WTC11 (cell line): ENCODE data around the gene EFNA5. TPM values are rescaled to one million over a fixed set of nuclear protein-coding genes. Genes with fewer than 3 reads are reported as not detected.

Experiments used
- ATAC-seq: fragments of 200-7000 bp; cut with Tn5 transposase; 2 replicates; pipeline ENCODE4 v1.10.0; 2021; ENCODE audit warnings: mild to moderate bottlenecking, moderate library complexity
- CTCF ChIA-PET: fragments of 300-600 bp; sonication (Branson Sonifier 250); formaldehyde crosslinking; loops from one replicate; lab custom pipeline; 2021; ENCODE audit warnings: antibody characterized with exemption; lab: Charles Lee
- POLR2A ChIA-PET: fragments of 350-600 bp; sonication (Branson Sonifier 250); formaldehyde crosslinking; loops from one replicate; lab custom pipeline; 2021; ENCODE audit warnings: antibody characterized with exemption; lab: Charles Lee
- DNase-seq: peaks from one replicate; pipeline ENCODE4 v3.0.0; 2021; ENCODE audit warnings: low spot score
- H3K27ac Mint-ChIP-seq: 2 replicates; pipeline ENCODE4 v1.8.0; 2021; ENCODE audit warnings: mixed read lengths
- H3K27me3 Mint-ChIP-seq: 2 replicates; pipeline ENCODE4 v1.8.0; 2021; ENCODE audit warnings: low read depth, mild to moderate bottlenecking, moderate library complexity, mixed read lengths
- H3K36me3 Mint-ChIP-seq: 2 replicates; pipeline ENCODE4 v1.8.0; 2021; ENCODE audit warnings: mixed read lengths
- H3K4me1 Mint-ChIP-seq: 2 replicates; pipeline ENCODE4 v1.8.0; 2022; ENCODE audit warnings: mixed read lengths
- H3K4me3 Mint-ChIP-seq: 2 replicates; pipeline ENCODE4 v1.8.0; 2021; ENCODE audit warnings: mild to moderate bottlenecking, moderate library complexity, mixed read lengths
- H3K9me3 Mint-ChIP-seq: 2 replicates; pipeline ENCODE4 v1.8.0; 2021; ENCODE audit warnings: mixed read lengths
- CREB1 ChIP-seq: sonication (generic); formaldehyde crosslinking; IDR thresholded peaks from 2 replicates; pipeline ENCODE4 v1.8.0; 2023; ENCODE audit warnings: mild to moderate bottlenecking, missing genetic modification reagents
- ESRRA ChIP-seq: sonication (generic); formaldehyde crosslinking; IDR thresholded peaks from 2 replicates; pipeline ENCODE4 v1.8.1; 2022; ENCODE audit warnings: mild to moderate bottlenecking, missing genetic modification reagents, borderline replicate concordance
- GABPB1 ChIP-seq: sonication (generic); formaldehyde crosslinking; IDR thresholded peaks from 2 replicates; pipeline ENCODE4 v1.8.1; 2023; ENCODE audit warnings: mild to moderate bottlenecking, missing genetic modification reagents
- IRF2 ChIP-seq: sonication (generic); formaldehyde crosslinking; IDR thresholded peaks from 2 replicates; pipeline ENCODE4 v1.8.0; 2022; ENCODE audit warnings: low read depth, missing genetic modification reagents, borderline replicate concordance
- MYBL2 ChIP-seq: sonication (generic); formaldehyde crosslinking; IDR thresholded peaks from 2 replicates; pipeline ENCODE4 v1.8.1; 2023; ENCODE audit warnings: mild to moderate bottlenecking, moderate library complexity, missing genetic modification reagents
- TCF7 ChIP-seq: sonication (generic); formaldehyde crosslinking; IDR thresholded peaks from 2 replicates; pipeline ENCODE4 v1.8.0; 2022; ENCODE audit warnings: mild to moderate bottlenecking, low read depth, missing genetic modification reagents, moderate library complexity
- ZBTB21 ChIP-seq: sonication (generic); formaldehyde crosslinking; IDR thresholded peaks from 2 replicates; pipeline ENCODE4 v1.8.1; 2023; ENCODE audit warnings: mild to moderate bottlenecking, missing genetic modification reagents, borderline replicate concordance
- total RNA-seq: library from RNA; stranded (reverse); gene quantifications from 3 replicates; pipeline ENCODE4 v1.2.3, GENCODE V29; 2021
- TF ChIP-seq, protein P1 (sequence below): fragments of 250-450 bp; sonication (Bioruptor Pico); IDR thresholded peaks from 2 replicates; pipeline ENCODE4 v1.9.0; 2021; ENCODE audit warnings: mild to moderate bottlenecking
- TF ChIP-seq, protein P2 (sequence below): fragments of 250-450 bp; sonication (Bioruptor Pico); IDR thresholded peaks from 2 replicates; pipeline ENCODE4 v1.9.0; 2021; ENCODE audit warnings: mild to moderate bottlenecking, borderline replicate concordance
- TF ChIP-seq, protein P3 (sequence below): sonication (generic); formaldehyde crosslinking; IDR thresholded peaks from 2 replicates; pipeline ENCODE4 v1.8.0; 2023; ENCODE audit warnings: mild to moderate bottlenecking, missing genetic modification reagents
- TF ChIP-seq, protein P4 (sequence below): sonication (generic); formaldehyde crosslinking; IDR thresholded peaks from 2 replicates; pipeline ENCODE4 v1.8.0; 2022; ENCODE audit warnings: mild to moderate bottlenecking, missing genetic modification reagents
- TF ChIP-seq, protein P5 (sequence below): fragments of 250-450 bp; sonication (Bioruptor Pico); IDR thresholded peaks from 2 replicates; pipeline ENCODE4 v1.8.0; 2021; ENCODE audit warnings: mild to moderate bottlenecking
- TF ChIP-seq, protein P6 (sequence below): fragments of 250-450 bp; sonication (Bioruptor Pico); conservative IDR thresholded peaks from 2 replicates; pipeline ENCODE4 v1.9.0; 2021; ENCODE audit warnings: mild to moderate bottlenecking
- TF ChIP-seq, protein P7 (sequence below): sonication (generic); formaldehyde crosslinking; IDR thresholded peaks from 2 replicates; pipeline ENCODE4 v1.8.0; 2023; ENCODE audit warnings: missing genetic modification reagents, mild to moderate bottlenecking, borderline replicate concordance

Gene EFNA5
- total RNA-seq, 1 experiment from 2014 or later = 17.4 TPM

DNA sequence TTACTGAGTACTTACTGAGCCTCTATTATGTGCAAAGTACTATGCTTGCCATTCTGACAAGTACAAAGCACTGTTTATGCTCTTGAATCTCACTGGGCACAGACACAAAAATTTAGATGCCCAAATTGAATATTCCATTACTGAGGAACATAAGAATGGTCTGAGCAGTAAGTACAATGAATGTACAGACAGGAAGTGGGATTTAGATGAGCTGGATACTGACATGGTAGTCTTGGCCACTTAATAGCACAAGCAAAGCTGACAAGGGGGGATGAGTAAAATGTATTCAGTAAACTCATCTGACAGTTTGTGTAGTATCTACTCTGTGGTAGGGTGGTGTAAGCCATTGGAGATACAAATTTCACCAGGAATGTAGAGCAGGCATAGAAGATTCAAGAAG lies 132.4 kb downstream of the EFNA5 start:
- Mint-ChIP-seq H3K4me3 (no peak overlapping the region), H3K4me1 (peaks cover 32% of the 10 kb centered on the region)
- POLR2A ChIA-PET = no interaction called here
- TF ChIP-seq MYBL2 (CRISPR knock-in tag) (no peak), IRF2 (no peak), CREB1 (CRISPR knock-in tag) (no peak), ESRRA (CRISPR knock-in tag) (no peak), TCF7 (no peak), GABPB1 (CRISPR knock-in tag) (no peak), ZBTB21 (CRISPR knock-in tag) (no peak)
- TF ChIP-seq, protein P1, sequence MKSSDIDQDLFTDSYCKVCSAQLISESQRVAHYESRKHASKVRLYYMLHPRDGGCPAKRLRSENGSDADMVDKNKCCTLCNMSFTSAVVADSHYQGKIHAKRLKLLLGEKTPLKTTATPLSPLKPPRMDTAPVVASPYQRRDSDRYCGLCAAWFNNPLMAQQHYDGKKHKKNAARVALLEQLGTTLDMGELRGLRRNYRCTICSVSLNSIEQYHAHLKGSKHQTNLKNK (CRISPR knock-in tag) = no peak
- TF ChIP-seq, protein P2, sequence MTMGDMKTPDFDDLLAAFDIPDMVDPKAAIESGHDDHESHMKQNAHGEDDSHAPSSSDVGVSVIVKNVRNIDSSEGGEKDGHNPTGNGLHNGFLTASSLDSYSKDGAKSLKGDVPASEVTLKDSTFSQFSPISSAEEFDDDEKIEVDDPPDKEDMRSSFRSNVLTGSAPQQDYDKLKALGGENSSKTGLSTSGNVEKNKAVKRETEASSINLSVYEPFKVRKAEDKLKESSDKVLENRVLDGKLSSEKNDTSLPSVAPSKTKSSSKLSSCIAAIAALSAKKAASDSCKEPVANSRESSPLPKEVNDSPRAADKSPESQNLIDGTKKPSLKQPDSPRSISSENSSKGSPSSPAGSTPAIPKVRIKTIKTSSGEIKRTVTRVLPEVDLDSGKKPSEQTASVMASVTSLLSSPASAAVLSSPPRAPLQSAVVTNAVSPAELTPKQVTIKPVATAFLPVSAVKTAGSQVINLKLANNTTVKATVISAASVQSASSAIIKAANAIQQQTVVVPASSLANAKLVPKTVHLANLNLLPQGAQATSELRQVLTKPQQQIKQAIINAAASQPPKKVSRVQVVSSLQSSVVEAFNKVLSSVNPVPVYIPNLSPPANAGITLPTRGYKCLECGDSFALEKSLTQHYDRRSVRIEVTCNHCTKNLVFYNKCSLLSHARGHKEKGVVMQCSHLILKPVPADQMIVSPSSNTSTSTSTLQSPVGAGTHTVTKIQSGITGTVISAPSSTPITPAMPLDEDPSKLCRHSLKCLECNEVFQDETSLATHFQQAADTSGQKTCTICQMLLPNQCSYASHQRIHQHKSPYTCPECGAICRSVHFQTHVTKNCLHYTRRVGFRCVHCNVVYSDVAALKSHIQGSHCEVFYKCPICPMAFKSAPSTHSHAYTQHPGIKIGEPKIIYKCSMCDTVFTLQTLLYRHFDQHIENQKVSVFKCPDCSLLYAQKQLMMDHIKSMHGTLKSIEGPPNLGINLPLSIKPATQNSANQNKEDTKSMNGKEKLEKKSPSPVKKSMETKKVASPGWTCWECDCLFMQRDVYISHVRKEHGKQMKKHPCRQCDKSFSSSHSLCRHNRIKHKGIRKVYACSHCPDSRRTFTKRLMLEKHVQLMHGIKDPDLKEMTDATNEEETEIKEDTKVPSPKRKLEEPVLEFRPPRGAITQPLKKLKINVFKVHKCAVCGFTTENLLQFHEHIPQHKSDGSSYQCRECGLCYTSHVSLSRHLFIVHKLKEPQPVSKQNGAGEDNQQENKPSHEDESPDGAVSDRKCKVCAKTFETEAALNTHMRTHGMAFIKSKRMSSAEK (CRISPR knock-in tag) = no peak
- TF ChIP-seq, protein P3, sequence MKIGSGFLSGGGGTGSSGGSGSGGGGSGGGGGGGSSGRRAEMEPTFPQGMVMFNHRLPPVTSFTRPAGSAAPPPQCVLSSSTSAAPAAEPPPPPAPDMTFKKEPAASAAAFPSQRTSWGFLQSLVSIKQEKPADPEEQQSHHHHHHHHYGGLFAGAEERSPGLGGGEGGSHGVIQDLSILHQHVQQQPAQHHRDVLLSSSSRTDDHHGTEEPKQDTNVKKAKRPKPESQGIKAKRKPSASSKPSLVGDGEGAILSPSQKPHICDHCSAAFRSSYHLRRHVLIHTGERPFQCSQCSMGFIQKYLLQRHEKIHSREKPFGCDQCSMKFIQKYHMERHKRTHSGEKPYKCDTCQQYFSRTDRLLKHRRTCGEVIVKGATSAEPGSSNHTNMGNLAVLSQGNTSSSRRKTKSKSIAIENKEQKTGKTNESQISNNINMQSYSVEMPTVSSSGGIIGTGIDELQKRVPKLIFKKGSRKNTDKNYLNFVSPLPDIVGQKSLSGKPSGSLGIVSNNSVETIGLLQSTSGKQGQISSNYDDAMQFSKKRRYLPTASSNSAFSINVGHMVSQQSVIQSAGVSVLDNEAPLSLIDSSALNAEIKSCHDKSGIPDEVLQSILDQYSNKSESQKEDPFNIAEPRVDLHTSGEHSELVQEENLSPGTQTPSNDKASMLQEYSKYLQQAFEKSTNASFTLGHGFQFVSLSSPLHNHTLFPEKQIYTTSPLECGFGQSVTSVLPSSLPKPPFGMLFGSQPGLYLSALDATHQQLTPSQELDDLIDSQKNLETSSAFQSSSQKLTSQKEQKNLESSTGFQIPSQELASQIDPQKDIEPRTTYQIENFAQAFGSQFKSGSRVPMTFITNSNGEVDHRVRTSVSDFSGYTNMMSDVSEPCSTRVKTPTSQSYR = no peak
- TF ChIP-seq, protein P4, sequence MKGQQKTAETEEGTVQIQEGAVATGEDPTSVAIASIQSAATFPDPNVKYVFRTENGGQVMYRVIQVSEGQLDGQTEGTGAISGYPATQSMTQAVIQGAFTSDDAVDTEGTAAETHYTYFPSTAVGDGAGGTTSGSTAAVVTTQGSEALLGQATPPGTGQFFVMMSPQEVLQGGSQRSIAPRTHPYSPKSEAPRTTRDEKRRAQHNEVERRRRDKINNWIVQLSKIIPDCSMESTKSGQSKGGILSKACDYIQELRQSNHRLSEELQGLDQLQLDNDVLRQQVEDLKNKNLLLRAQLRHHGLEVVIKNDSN (CRISPR knock-in tag) = no peak
- TF ChIP-seq, protein P5, sequence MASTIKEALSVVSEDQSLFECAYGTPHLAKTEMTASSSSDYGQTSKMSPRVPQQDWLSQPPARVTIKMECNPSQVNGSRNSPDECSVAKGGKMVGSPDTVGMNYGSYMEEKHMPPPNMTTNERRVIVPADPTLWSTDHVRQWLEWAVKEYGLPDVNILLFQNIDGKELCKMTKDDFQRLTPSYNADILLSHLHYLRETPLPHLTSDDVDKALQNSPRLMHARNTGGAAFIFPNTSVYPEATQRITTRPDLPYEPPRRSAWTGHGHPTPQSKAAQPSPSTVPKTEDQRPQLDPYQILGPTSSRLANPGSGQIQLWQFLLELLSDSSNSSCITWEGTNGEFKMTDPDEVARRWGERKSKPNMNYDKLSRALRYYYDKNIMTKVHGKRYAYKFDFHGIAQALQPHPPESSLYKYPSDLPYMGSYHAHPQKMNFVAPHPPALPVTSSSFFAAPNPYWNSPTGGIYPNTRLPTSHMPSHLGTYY (CRISPR knock-in tag) = no peak
- TF ChIP-seq, protein P6, sequence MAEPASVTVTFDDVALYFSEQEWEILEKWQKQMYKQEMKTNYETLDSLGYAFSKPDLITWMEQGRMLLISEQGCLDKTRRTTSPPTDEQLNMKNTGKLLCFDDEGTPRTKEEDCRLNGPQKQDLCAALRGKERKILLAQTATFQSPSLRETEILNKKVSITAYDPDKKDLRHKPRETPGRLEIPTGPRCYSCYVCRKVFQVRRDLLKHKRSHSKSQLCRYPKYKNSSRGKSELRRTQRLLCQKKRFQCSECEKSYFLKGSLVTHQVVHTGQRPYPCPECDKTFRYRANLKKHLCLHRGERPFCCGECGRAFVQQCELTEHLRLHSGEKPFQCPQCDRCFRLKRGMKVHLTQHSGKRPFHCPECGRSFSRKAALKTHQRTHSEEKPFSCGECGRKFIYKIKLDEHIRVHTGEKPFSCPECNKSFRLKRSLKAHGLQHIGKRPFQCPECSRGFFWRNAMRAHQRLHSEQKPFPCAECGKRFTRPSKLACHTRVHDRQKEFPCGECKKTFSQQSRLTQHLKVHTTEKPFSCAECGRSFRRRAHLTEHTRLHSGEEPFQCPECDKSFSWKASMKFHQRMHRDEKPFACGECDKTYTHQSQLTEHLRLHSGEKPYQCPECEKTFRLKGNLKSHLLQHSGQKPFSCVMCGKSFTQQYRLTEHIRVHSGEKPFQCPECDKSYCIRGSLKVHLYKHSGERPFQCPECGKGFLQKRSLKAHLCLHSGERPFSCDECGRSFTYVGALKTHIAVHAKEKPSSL (CRISPR knock-in tag) = no peak
- TF ChIP-seq, protein P7, sequence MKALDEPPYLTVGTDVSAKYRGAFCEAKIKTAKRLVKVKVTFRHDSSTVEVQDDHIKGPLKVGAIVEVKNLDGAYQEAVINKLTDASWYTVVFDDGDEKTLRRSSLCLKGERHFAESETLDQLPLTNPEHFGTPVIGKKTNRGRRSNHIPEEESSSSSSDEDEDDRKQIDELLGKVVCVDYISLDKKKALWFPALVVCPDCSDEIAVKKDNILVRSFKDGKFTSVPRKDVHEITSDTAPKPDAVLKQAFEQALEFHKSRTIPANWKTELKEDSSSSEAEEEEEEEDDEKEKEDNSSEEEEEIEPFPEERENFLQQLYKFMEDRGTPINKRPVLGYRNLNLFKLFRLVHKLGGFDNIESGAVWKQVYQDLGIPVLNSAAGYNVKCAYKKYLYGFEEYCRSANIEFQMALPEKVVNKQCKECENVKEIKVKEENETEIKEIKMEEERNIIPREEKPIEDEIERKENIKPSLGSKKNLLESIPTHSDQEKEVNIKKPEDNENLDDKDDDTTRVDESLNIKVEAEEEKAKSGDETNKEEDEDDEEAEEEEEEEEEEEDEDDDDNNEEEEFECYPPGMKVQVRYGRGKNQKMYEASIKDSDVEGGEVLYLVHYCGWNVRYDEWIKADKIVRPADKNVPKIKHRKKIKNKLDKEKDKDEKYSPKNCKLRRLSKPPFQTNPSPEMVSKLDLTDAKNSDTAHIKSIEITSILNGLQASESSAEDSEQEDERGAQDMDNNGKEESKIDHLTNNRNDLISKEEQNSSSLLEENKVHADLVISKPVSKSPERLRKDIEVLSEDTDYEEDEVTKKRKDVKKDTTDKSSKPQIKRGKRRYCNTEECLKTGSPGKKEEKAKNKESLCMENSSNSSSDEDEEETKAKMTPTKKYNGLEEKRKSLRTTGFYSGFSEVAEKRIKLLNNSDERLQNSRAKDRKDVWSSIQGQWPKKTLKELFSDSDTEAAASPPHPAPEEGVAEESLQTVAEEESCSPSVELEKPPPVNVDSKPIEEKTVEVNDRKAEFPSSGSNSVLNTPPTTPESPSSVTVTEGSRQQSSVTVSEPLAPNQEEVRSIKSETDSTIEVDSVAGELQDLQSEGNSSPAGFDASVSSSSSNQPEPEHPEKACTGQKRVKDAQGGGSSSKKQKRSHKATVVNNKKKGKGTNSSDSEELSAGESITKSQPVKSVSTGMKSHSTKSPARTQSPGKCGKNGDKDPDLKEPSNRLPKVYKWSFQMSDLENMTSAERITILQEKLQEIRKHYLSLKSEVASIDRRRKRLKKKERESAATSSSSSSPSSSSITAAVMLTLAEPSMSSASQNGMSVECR = no peak
- TF ChIP-seq, all 79 proteins: peak for 0
- Mint-ChIP-seq H3K9me3 (no peaks in the 10 kb centered on the region), H3K36me3 (no peaks in the 10 kb centered on the region), H3K27ac (no peak overlapping the region), H3K27me3 (peaks cover 18% of the 10 kb centered on the region)
- no peak for ATAC-seq
- CTCF ChIA-PET = interaction anchor here (2.0 to 2.9 kb wide), 2 partner anchors 26 to 34 kb away, joined by 4 to 12 read pairs; no protein-coding TSS in a partner anchor
- no peak for DNase-seq
